ENCODE data around the gene ATOX1.
"Not testable (repeated sequence)": the region's sequence is repeated elsewhere in the genome, so short reads cannot be mapped to it uniquely, and the experiment has no call there.

Gene ATOX1

GRCh38 chr5:151783664-151784063, 25.2 kb upstream of the ATOX1 start:
- not testable (repeated sequence) for H3K4me3 ChIP-seq (ENCODE audit: low read depth in 1 of 2, low read length in 2 of 2); H3K9ac ChIP-seq (ENCODE audit: low read depth in 1 of 2, low read length in 2 of 2); H3K27me3 ChIP-seq (ENCODE audit: control insufficient read depth in 1 of 2, insufficient read depth in 2 of 2, low read length in 2 of 2); H3K27ac ChIP-seq (ENCODE audit: low read depth, low read length); H3K9me3 ChIP-seq (ENCODE audit: control insufficient read depth in 1 of 2, low read length in 2 of 2)
- peaks cover 9 to 29% of the 10 kb centered on the region in 2 donors for H3K4me1 ChIP-seq (ENCODE audit: control insufficient read depth in 1 of 2, insufficient read depth in 2 of 2, low read length in 2 of 2)
- peaks cover 0 to 15% of the 10 kb centered on the region in 2 donors for H3K36me3 ChIP-seq (ENCODE audit: control insufficient read depth in 1 of 2, insufficient read depth in 2 of 2, low read length in 2 of 2)

- Histone ChIP-seq H3K9ac (ENCODE audit: low read depth in 1 of 2, low read length in 2 of 2) (no peak overlapping the region), H3K9me3 (ENCODE audit: control insufficient read depth in 1 of 2, low read length in 2 of 2) (no peaks in the 10 kb centered on the region), H3K27me3 (ENCODE audit: control insufficient read depth in 1 of 2, insufficient read depth in 2 of 2, low read length in 2 of 2) (no peaks in the 10 kb centered on the region), H3K27ac (ENCODE audit: low read depth, low read length) (no peak overlapping the region), H3K4me1 (ENCODE audit: control insufficient read depth in 1 of 2, insufficient read depth in 2 of 2, low read length in 2 of 2) (peaks cover 9 to 30% of the 10 kb centered on the region in 2 donors), H3K4me3 (ENCODE audit: low read depth in 1 of 2, low read length in 2 of 2) (no peak overlapping the region), H3K36me3 (ENCODE audit: control insufficient read depth in 1 of 2, insufficient read depth in 2 of 2, low read length in 2 of 2) (peaks cover 0 to 2% of the 10 kb centered on the region in 2 donors)
These were observed 22.8 kb upstream of the ATOX1 start for GRCh38 chr5:151781201-151781600.

- peaks cover 0 to 2% of the 10 kb centered on the region in 2 donors for H3K36me3 ChIP-seq (ENCODE audit: control insufficient read depth in 1 of 2, insufficient read depth in 2 of 2, low read length in 2 of 2)
- peaks cover 12 to 38% of the 10 kb centered on the region in 2 donors for H3K4me1 ChIP-seq (ENCODE audit: control insufficient read depth in 1 of 2, insufficient read depth in 2 of 2, low read length in 2 of 2)
These were observed 21.9 kb upstream of the ATOX1 start for GRCh38 chr5:151780348-151780747.

GRCh38 chr5:151779531-151780125, 21.2 kb upstream of the ATOX1 start:
- Histone ChIP-seq H3K9me3 (ENCODE audit: control insufficient read depth in 1 of 2, low read length in 2 of 2) (no peaks in the 10 kb centered on the region), H3K27me3 (ENCODE audit: control insufficient read depth in 1 of 2, insufficient read depth in 2 of 2, low read length in 2 of 2) (no peaks in the 10 kb centered on the region), H3K9ac (ENCODE audit: low read depth in 1 of 2, low read length in 2 of 2) (no peak overlapping the region), H3K27ac (ENCODE audit: low read depth, low read length) (no peak overlapping the region), H3K4me1 (ENCODE audit: control insufficient read depth in 1 of 2, insufficient read depth in 2 of 2, low read length in 2 of 2) (peaks cover 14 to 41% of the 10 kb centered on the region in 2 donors), H3K36me3 (ENCODE audit: control insufficient read depth in 1 of 2, insufficient read depth in 2 of 2, low read length in 2 of 2) (peaks cover 0 to 2% of the 10 kb centered on the region in 2 donors), H3K4me3 (ENCODE audit: low read depth in 1 of 2, low read length in 2 of 2) (no peak overlapping the region)

More at GRCh38 chr5:151780348-151780747, 21.9 kb upstream of the ATOX1 start:
- H3K9me3 ChIP-seq (ENCODE audit: control insufficient read depth in 1 of 2, low read length in 2 of 2), result no peaks in the 10 kb centered on the region
- H3K9ac ChIP-seq (ENCODE audit: low read depth in 1 of 2, low read length in 2 of 2), result no peak overlapping the region
- no peak overlapping the region for H3K4me3 ChIP-seq (ENCODE audit: low read depth in 1 of 2, low read length in 2 of 2)
- H3K27ac ChIP-seq (ENCODE audit: low read depth, low read length), result no peak overlapping the region
- H3K27me3 ChIP-seq (ENCODE audit: control insufficient read depth in 1 of 2, insufficient read depth in 2 of 2, low read length in 2 of 2), result no peaks in the 10 kb centered on the region

- H3K4me3 ChIP-seq (ENCODE audit: low read depth in 1 of 2, low read length in 2 of 2), result no peak overlapping the region
- no peaks in the 10 kb centered on the region for H3K9me3 ChIP-seq (ENCODE audit: control insufficient read depth in 1 of 2, low read length in 2 of 2)
- H3K27me3 ChIP-seq (ENCODE audit: control insufficient read depth in 1 of 2, insufficient read depth in 2 of 2, low read length in 2 of 2), result no peaks in the 10 kb centered on the region
- H3K9ac ChIP-seq (ENCODE audit: low read depth in 1 of 2, low read length in 2 of 2), result peak overlapping the region in 1 of 2 donors; percentile 15
- no peak overlapping the region for H3K27ac ChIP-seq (ENCODE audit: low read depth, low read length)
- H3K36me3 ChIP-seq (ENCODE audit: control insufficient read depth in 1 of 2, insufficient read depth in 2 of 2, low read length in 2 of 2), result peaks cover 0 to 2% of the 10 kb centered on the region in 2 donors
- peaks cover 21 to 42% of the 10 kb centered on the region in 2 donors for H3K4me1 ChIP-seq (ENCODE audit: control insufficient read depth in 1 of 2, insufficient read depth in 2 of 2, low read length in 2 of 2)
These were observed 16.7 kb upstream of the ATOX1 start for GRCh38 chr5:151775025-151775606.

- H3K27ac ChIP-seq (ENCODE audit: low read depth, low read length), result no peak overlapping the region
These were observed 15.5 kb upstream of the ATOX1 start for GRCh38 chr5:151773951-151774350.

GRCh38 chr5:151772846-151773561, 14.6 kb upstream of the ATOX1 start:
- Histone ChIP-seq H3K27me3 (ENCODE audit: control insufficient read depth in 1 of 2, insufficient read depth in 2 of 2, low read length in 2 of 2) (no peaks in the 10 kb centered on the region), H3K36me3 (ENCODE audit: control insufficient read depth in 1 of 2, insufficient read depth in 2 of 2, low read length in 2 of 2) (peaks cover 0 to 2% of the 10 kb centered on the region in 2 donors), H3K27ac (ENCODE audit: low read depth, low read length) (peak overlapping the region; percentile 88), H3K9me3 (ENCODE audit: control insufficient read depth in 1 of 2, low read length in 2 of 2) (no peaks in the 10 kb centered on the region), H3K9ac (ENCODE audit: low read depth in 1 of 2, low read length in 2 of 2) (peak overlapping the region; percentile 73 to 94), H3K4me1 (ENCODE audit: control insufficient read depth in 1 of 2, insufficient read depth in 2 of 2, low read length in 2 of 2) (peaks cover 21 to 33% of the 10 kb centered on the region in 2 donors), H3K4me3 (ENCODE audit: low read depth in 1 of 2, low read length in 2 of 2) (peak overlapping the region; percentile 90 to 94)

More at GRCh38 chr5:151773951-151774350, 15.5 kb upstream of the ATOX1 start:
- Histone ChIP-seq H3K9ac (ENCODE audit: low read depth in 1 of 2, low read length in 2 of 2) (peak overlapping the region in 1 of 2 donors; percentile 73), H3K4me1 (ENCODE audit: control insufficient read depth in 1 of 2, insufficient read depth in 2 of 2, low read length in 2 of 2) (peaks cover 21 to 33% of the 10 kb centered on the region in 2 donors), H3K27me3 (ENCODE audit: control insufficient read depth in 1 of 2, insufficient read depth in 2 of 2, low read length in 2 of 2) (no peaks in the 10 kb centered on the region), H3K9me3 (ENCODE audit: control insufficient read depth in 1 of 2, low read length in 2 of 2) (no peaks in the 10 kb centered on the region), H3K36me3 (ENCODE audit: control insufficient read depth in 1 of 2, insufficient read depth in 2 of 2, low read length in 2 of 2) (peaks cover 0 to 2% of the 10 kb centered on the region in 2 donors), H3K4me3 (ENCODE audit: low read depth in 1 of 2, low read length in 2 of 2) (peak overlapping the region; percentile 90 to 94)

- peak overlapping the region; percentile 73 to 94 for H3K9ac ChIP-seq (ENCODE audit: low read depth in 1 of 2, low read length in 2 of 2)
- peak overlapping the region; percentile 90 to 94 for H3K4me3 ChIP-seq (ENCODE audit: low read depth in 1 of 2, low read length in 2 of 2)
- no peaks in the 10 kb centered on the region for H3K36me3 ChIP-seq (ENCODE audit: control insufficient read depth in 1 of 2, insufficient read depth in 2 of 2, low read length in 2 of 2)
- H3K9me3 ChIP-seq (ENCODE audit: control insufficient read depth in 1 of 2, low read length in 2 of 2), result no peaks in the 10 kb centered on the region
- peaks cover 21 to 33% of the 10 kb centered on the region in 2 donors for H3K4me1 ChIP-seq (ENCODE audit: control insufficient read depth in 1 of 2, insufficient read depth in 2 of 2, low read length in 2 of 2)
- H3K27me3 ChIP-seq (ENCODE audit: control insufficient read depth in 1 of 2, insufficient read depth in 2 of 2, low read length in 2 of 2), result no peaks in the 10 kb centered on the region
- peak overlapping the region; percentile 88 for H3K27ac ChIP-seq (ENCODE audit: low read depth, low read length)
These were observed 13.8 kb upstream of the ATOX1 start for GRCh38 chr5:151772029-151772845.

- peak within 1 kb of the TSS; percentile 94 for H3K27ac ChIP-seq (ENCODE audit: low read depth, low read length)
- no peaks in the 10 kb centered on the region for H3K9me3 ChIP-seq (ENCODE audit: control insufficient read depth in 1 of 2, low read length in 2 of 2)
- H3K4me1 ChIP-seq (ENCODE audit: control insufficient read depth in 1 of 2, insufficient read depth in 2 of 2, low read length in 2 of 2), result peaks cover 21 to 33% of the 10 kb centered on the region in 2 donors
- H3K9ac ChIP-seq (ENCODE audit: low read depth in 1 of 2, low read length in 2 of 2), result peak within 1 kb of the TSS; percentile 81 to 94
- H3K4me3 ChIP-seq (ENCODE audit: low read depth in 1 of 2, low read length in 2 of 2), result peak within 1 kb of the TSS; percentile 90 to 94
- no peaks in the 10 kb centered on the region for H3K27me3 ChIP-seq (ENCODE audit: control insufficient read depth in 1 of 2, insufficient read depth in 2 of 2, low read length in 2 of 2)
- no peaks in the 10 kb centered on the region for H3K36me3 ChIP-seq (ENCODE audit: control insufficient read depth in 1 of 2, insufficient read depth in 2 of 2, low read length in 2 of 2)
These were observed 13.0 kb upstream of the ATOX1 start, which contains the start of gene G3BP1 for GRCh38 chr5:151771259-151772028. G3BP1 (plus strand) TSS chr5:151771954; CDS start chr5:151786621, 14,667 bp downstream.
